ENCODE measurements around the gene CLP1.

DNA sequence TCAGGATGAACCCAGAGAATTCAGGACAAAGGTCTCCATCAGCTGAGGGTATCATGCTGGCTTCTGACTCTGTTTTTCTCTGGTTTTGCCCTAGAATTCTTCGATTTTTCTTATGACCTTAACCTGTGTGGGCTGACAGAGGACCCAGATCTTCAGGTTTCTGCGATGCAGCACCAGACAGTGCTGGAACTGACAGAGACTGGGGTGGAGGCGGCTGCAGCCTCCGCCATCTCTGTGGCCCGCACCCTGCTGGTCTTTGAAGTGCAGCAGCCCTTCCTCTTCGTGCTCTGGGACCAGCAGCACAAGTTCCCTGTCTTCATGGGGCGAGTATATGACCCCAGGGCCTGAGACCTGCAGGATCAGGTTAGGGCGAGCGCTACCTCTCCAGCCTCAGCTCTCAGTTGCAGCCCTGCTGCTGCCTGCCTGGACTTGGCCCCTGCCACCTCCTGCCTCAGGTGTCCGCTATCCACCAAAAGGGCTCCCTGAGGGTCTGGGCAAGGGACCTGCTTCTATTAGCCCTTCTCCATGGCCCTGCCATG is 43.3 kb upstream of the CLP1 start:
- TF ChIP-seq GABPA (IDR thresholded peaks at IDR 0.05; ENCODE audit: low read depth) (no peak), CTCF (IDR thresholded peaks at IDR 0.05; ENCODE audit: insufficient read depth, low read length) (no peak), POLR2AphosphoS5 (IDR thresholded peaks at IDR 0.05; ENCODE audit: low read depth) (no peak)
